Hematopoietic multipotent progenitor cell treated with erythropoietin and hydrocortisone succinate and interleukin-3 and kit ligand, for 8 days (in vitro differentiated cells): ENCODE results near the gene LITAF.

ENCODE experiments used
- DNase-seq: peaks from one replicate; pipeline ENCODE4 v3.0.0-alpha.2; 2015

Gene LITAF

GRCh38 chr16:11586856-11587642 is at the start of gene LITAF:
LITAF (minus strand) TSS chr16:11586919; CDS start chr16:11556730, 30,189 bp downstream.
- peak; percentile 34 for DNase-seq

- no peak for DNase-seq
Observed at GRCh38 chr16:11636172-11636721, 49.5 kb upstream of the LITAF start.

GRCh38 chr16:11635679-11636171 is 49.0 kb upstream of the LITAF start:
- DNase-seq: no peak

- DNase-seq: no peak
Observed at GRCh38 chr16:11635113-11635652, 48.5 kb upstream of the LITAF start.

- DNase-seq: no peak
Observed at GRCh38 chr16:11634312-11634711, 47.6 kb upstream of the LITAF start.

- DNase-seq: no peak
Observed at GRCh38 chr16:11633113-11633512, 46.4 kb upstream of the LITAF start.

GRCh38 chr16:11632455-11632939 is 45.8 kb upstream of the LITAF start:
- no peak for DNase-seq

GRCh38 chr16:11631214-11631613 is 44.5 kb upstream of the LITAF start:
- no peak for DNase-seq

- DNase-seq: no peak
Observed at GRCh38 chr16:11630768-11631056, 44.0 kb upstream of the LITAF start.

- no peak for DNase-seq
Observed at GRCh38 chr16:11630046-11630767, 43.5 kb upstream of the LITAF start.

GRCh38 chr16:11629071-11630030 is 42.6 kb upstream of the LITAF start:
- no peak for DNase-seq

- DNase-seq: peak; percentile 52
Observed at GRCh38 chr16:11627822-11628457, 41.2 kb upstream of the LITAF start.

- no peak for DNase-seq
Observed at GRCh38 chr16:11627292-11627663, 40.6 kb upstream of the LITAF start.

- DNase-seq: no peak
Observed at GRCh38 chr16:11626657-11627291, 40.1 kb upstream of the LITAF start.

- no peak for DNase-seq
Observed at GRCh38 chr16:11625769-11626168, 39.0 kb upstream of the LITAF start.

GRCh38 chr16:11624636-11625607 is 38.2 kb upstream of the LITAF start:
- DNase-seq: peak; percentile 56

- no peak for DNase-seq
Observed at GRCh38 chr16:11624205-11624604, 37.5 kb upstream of the LITAF start.

GRCh38 chr16:11621920-11622651 is 35.4 kb upstream of the LITAF start:
- DNase-seq: peak; percentile 87

- no peak for DNase-seq
Observed at GRCh38 chr16:11621539-11621919, 34.8 kb upstream of the LITAF start.
